IPS DF 6.9 (cell line): ENCODE results near the gene MMP27.
"Not testable (repeated sequence)": the region's sequence is repeated elsewhere in the genome, so short reads cannot be mapped to it uniquely, and the experiment has no call there.

ENCODE experiments used
- DNase-seq: peaks from one replicate; pipeline ENCODE4 v3.0.0-alpha.2; 2013; ENCODE audit warnings: low read depth, low spot score
- H3K27ac ChIP-seq: one replicate; pipeline ENCODE4 v1.5.1; 2013; ENCODE audit warnings: low read length, control low read depth
- H3K27me3 ChIP-seq: 2 replicates; pipeline ENCODE4 v1.6.1; 2013; ENCODE audit warnings: mild to moderate bottlenecking, low read length; ENCODE audit not compliant: control insufficient read depth, insufficient read depth
- H3K36me3 ChIP-seq: 2 replicates; pipeline ENCODE4 v1.6.1; 2013; ENCODE audit warnings: low read length; ENCODE audit not compliant: control insufficient read depth, insufficient read depth
- H3K4me1 ChIP-seq: 2 replicates; pipeline ENCODE4 v1.6.1; 2013; ENCODE audit warnings: low read length; ENCODE audit not compliant: control insufficient read depth, insufficient read depth
- H3K4me3 ChIP-seq: 2 replicates; pipeline ENCODE4 v1.5.1; 2013; ENCODE audit warnings: mild to moderate bottlenecking, low read length
- H3K9me3 ChIP-seq: 2 replicates; pipeline ENCODE4 v1.6.1; 2013; ENCODE audit warnings: low read length, inconsistent platforms; ENCODE audit not compliant: control insufficient read depth, insufficient read depth
- WGBS: extraction: QIAGEN DNeasy Blood & Tissue Kit; methylation state at CpG from one replicate; pipeline ENCODE4 v1.1.7; 2013; ENCODE audit warnings: mixed read lengths, missing lambda C conversion rate; ENCODE audit not compliant: insufficient read length, insufficient coverage; 5-methylcytosine and 5-hydroxymethylcytosine counted together

Gene MMP27

GRCh38 chr11:102705626-102706025 is at the start of gene MMP27:
Gene MMP27, minus strand, starts transcription at chr11:102705769. Its CDS starts 55 bp downstream, at chr11:102705714.
- no CpG with 5 or more reads among the region's 5 CpGs for WGBS
- Histone ChIP-seq H3K9me3 (no peaks in the 10 kb centered on the region), H3K36me3 (no peaks in the 10 kb centered on the region), H3K27ac (no peak within 1 kb of the TSS), H3K4me1 (no peaks in the 10 kb centered on the region), H3K27me3 (no peaks in the 10 kb centered on the region), H3K4me3 (no peak within 1 kb of the TSS)
- DNase-seq = no peak

- H3K27ac ChIP-seq = no peak overlapping the region
- no peaks in the 10 kb centered on the region for H3K36me3 ChIP-seq
- H3K9me3 ChIP-seq = no peaks in the 10 kb centered on the region
- no peak overlapping the region for H3K4me3 ChIP-seq
- 0 out of 2 replicates have a peak, but pooled peaks cover 3% of the 10 kb centered on the region for H3K4me1 ChIP-seq
- no peak for DNase-seq
- WGBS = no CpG with 5 or more reads among the region's 1 CpG
- H3K27me3 ChIP-seq = no peaks in the 10 kb centered on the region
These were observed 47.7 kb upstream of the MMP27 start for GRCh38 chr11:102753267-102753666.

GRCh38 chr11:102751673-102752072 is 46.1 kb upstream of the MMP27 start:
- Histone ChIP-seq H3K27ac (no peak overlapping the region), H3K27me3 (no peaks in the 10 kb centered on the region), H3K36me3 (no peaks in the 10 kb centered on the region), H3K9me3 (no peaks in the 10 kb centered on the region), H3K4me3 (no peak overlapping the region), H3K4me1 (0 out of 2 replicates have a peak, but pooled peaks cover 3% of the 10 kb centered on the region)
- DNase-seq = no peak

- Histone ChIP-seq H3K27me3 (no peaks in the 10 kb centered on the region), H3K27ac (no peak overlapping the region), H3K4me1 (0 out of 2 replicates have a peak, but pooled peaks cover 3% of the 10 kb centered on the region), H3K4me3 (no peak overlapping the region), H3K9me3 (no peaks in the 10 kb centered on the region), H3K36me3 (no peaks in the 10 kb centered on the region)
- DNase-seq = no peak
These were observed 43.6 kb upstream of the MMP27 start for GRCh38 chr11:102749101-102749722.

- not testable (repeated sequence) for H3K4me3 ChIP-seq, H3K27me3 ChIP-seq, DNase-seq, H3K36me3 ChIP-seq, H3K27ac ChIP-seq, H3K9me3 ChIP-seq, H3K4me1 ChIP-seq
- WGBS = no CpG with 5 or more reads among the region's 32 CpGs
These were observed 41.4 kb upstream of the MMP27 start for GRCh38 chr11:102746746-102747578.

- H3K27me3 ChIP-seq = no peaks in the 10 kb centered on the region
- no peak overlapping the region for H3K4me3 ChIP-seq
- no peaks in the 10 kb centered on the region for H3K9me3 ChIP-seq
- no peaks in the 10 kb centered on the region for H3K36me3 ChIP-seq
- no peaks in the 10 kb centered on the region for H3K4me1 ChIP-seq
- no peak for DNase-seq
- no peak overlapping the region for H3K27ac ChIP-seq
These were observed 29.1 kb upstream of the MMP27 start for GRCh38 chr11:102734650-102735049.

GRCh38 chr11:102733232-102733875 is 27.8 kb upstream of the MMP27 start:
- Histone ChIP-seq H3K4me3 (no peak overlapping the region), H3K4me1 (no peaks in the 10 kb centered on the region), H3K27me3 (no peaks in the 10 kb centered on the region), H3K9me3 (no peaks in the 10 kb centered on the region), H3K27ac (no peak overlapping the region), H3K36me3 (no peaks in the 10 kb centered on the region)
- peak; percentile 39 for DNase-seq
- no CpG with 5 or more reads among the region's 8 CpGs for WGBS

- H3K27ac ChIP-seq, DNase-seq, H3K36me3 ChIP-seq, H3K9me3 ChIP-seq, H3K27me3 ChIP-seq, H3K4me3 ChIP-seq, H3K4me1 ChIP-seq: not testable (repeated sequence)
- 95% methylated on average over 8 of the region's 8 CpGs for WGBS
These were observed 25.4 kb upstream of the MMP27 start for GRCh38 chr11:102730944-102731343.

GRCh38 chr11:102729849-102730815 is 24.6 kb upstream of the MMP27 start:
- DNase-seq = no peak
- Histone ChIP-seq H3K36me3 (no peaks in the 10 kb centered on the region), H3K27ac (no peak overlapping the region), H3K9me3 (no peaks in the 10 kb centered on the region), H3K27me3 (no peaks in the 10 kb centered on the region), H3K4me3 (no peak overlapping the region), H3K4me1 (no peaks in the 10 kb centered on the region)
- 100% methylated on average over 1 of the region's 9 CpGs for WGBS

GRCh38 chr11:102727890-102728289 is 22.3 kb upstream of the MMP27 start:
- WGBS = no CpG with 5 or more reads among the region's 2 CpGs
- H3K36me3 ChIP-seq = no peaks in the 10 kb centered on the region
- no peak for DNase-seq
- H3K4me1 ChIP-seq = no peaks in the 10 kb centered on the region
- no peaks in the 10 kb centered on the region for H3K27me3 ChIP-seq
- H3K9me3 ChIP-seq = no peaks in the 10 kb centered on the region
- H3K4me3 ChIP-seq = no peak overlapping the region
- no peak overlapping the region for H3K27ac ChIP-seq
